NCI-H526 treated with DMSO at 0.1 percent for 48 hours (cell line): ENCODE results near the gene SFMBT2.
"Not testable (repeated sequence)": the region's sequence is repeated elsewhere in the genome, so short reads cannot be mapped to it uniquely, and the experiment has no call there.

Experiments used
- DNase-seq: peaks from one replicate; lab custom pipeline; 2025; lab: John Stamatoyannopoulos, UW

Gene SFMBT2

GRCh38 chr10:7401156-7401555 is 9.7 kb downstream of the SFMBT2 start:
- DNase-seq: no peak

DNA sequence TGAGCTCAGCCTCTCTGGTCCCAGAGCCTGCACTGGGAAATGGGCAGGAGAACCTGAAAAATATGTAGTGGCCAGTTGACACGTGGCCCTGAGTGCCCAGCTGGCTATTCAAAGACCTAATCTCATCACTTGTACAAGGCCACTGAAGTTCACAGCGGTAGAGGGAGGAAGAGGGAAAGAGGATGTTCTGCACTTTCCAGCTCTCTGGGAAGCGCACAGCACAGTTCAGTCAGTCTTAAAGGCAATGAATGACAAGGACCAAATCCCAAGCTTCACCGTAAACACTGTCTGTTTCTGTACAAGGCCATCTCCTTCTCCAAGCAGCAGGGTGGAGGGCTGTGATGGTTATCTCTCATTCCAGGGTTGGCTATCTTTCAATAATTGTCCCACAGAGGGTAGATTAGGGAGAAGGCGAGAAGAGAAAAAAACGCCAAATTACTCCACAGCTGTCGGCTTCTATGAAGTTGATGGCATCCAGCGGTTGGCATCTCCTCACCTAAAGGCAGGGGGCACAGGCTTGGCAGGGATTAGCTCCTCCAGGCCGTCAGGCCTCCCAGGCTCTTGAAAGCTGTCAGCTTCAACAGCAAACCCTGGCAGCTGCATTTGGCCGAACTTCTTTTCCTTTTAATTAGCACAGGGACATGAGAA is 10.6 kb downstream of the SFMBT2 start:
- no peak for DNase-seq

DNA sequence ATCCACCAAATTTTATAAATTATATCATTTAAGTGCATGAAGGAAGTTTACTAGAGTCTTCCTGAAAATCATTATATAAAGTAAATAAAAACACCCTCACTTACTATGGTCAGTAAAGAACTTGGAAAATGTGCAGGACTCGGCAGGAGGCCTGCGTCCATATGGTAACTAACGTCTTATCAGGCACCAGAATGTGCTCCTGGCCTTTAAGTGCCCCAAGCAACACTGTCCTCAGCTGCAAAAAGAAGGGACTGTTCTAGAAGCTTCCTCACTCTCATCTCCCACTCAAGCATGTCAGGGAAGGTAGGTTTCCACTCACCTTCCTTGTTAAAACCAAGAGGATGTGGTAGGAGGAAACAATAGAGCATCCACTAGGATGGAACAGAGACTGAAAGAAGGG is 11.3 kb downstream of the SFMBT2 start:
- no peak for DNase-seq

DNA sequence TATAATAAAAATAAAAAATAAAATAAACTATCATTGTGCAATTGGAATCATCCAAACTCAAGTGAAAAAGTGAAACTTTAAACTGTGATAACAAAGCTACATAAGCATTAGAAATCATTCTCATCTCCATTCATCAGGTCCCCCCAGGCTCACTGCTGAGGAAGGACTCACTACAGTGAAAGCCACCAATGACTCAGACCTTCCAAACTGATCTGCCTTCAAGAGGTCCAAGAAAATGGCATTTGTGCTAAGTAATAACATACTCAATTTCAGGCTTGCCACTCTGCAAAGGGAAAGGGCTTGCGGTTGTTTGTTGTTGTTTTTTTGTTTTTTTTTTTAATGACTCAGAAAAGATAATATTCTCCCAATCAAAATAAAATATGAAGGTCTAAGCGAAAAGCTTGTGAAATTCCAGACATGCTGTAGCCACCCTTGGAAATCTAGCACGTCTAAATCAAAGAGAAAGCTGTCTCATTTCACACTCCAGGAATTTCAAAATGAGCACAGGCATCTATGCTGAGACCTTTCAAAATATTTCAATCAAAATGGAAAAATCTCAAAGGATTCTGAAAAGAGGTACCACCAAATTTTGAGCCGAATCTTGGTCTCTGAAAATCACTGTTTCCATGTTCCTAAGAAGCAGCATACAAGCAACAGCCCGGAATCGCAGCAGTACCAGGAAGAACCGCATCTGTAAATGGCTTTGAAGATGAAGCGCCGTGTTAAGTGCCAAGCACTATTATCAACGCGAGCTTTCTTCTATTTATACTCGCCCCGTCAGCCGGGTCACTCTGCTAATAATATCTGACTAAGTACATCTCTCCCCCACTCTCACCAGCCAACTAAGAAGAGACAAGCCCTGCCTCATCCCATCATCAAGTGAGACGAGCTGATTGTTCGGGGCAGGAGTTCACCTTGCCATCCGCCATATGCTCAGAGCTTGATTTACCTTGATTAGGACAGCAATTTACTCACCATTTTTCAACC is 13.5 kb downstream of the SFMBT2 start:
- no peak for DNase-seq

DNA sequence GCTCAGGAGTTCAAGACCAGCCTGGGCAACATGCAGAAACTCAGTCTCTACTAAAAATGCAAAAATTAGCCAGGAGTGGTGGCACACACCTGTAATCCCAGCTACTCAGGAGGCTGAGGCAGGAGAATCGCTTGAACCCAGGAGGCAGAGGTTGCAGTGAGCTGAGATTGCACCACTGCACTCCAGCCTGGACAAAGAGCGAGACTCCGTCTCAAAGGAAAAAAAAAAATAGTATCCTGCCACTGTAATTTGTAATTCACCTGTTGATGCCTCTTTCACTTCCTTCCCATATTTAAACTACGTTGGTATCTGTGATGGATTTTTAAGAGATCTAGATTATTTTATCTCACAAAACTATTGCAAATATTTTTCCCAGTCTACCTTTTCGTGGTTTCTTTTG is 18.5 kb downstream of the SFMBT2 start:
- DNase-seq: not testable (repeated sequence)

- DNase-seq: no peak
These were observed 19.1 kb downstream of the SFMBT2 start for GRCh38 chr10:7391748-7392147.

GRCh38 chr10:7390689-7391110 is 20.1 kb downstream of the SFMBT2 start:
- DNase-seq: not testable (repeated sequence)

DNA sequence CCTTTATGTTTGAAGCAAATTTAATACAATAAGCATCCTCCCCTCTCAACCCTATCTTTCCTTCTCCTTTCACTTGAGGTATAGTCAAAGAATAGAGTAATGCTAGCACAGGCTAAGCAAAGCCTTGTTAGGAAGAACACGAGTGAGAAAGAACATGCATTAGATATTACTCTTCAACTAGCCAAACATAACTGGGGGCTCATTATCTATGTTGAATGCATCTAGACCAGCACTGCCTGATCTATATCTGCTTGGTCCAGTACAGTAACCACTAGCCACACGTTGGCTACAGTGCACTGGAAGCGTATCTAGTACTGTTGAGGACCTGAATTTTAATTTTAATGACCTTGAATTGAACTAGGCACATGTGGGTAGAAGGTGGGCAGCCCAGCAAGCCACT is 21.0 kb downstream of the SFMBT2 start:
- no peak for DNase-seq

GRCh38 chr10:7389346-7389745 is 21.5 kb downstream of the SFMBT2 start:
- DNase-seq: no peak

DNA sequence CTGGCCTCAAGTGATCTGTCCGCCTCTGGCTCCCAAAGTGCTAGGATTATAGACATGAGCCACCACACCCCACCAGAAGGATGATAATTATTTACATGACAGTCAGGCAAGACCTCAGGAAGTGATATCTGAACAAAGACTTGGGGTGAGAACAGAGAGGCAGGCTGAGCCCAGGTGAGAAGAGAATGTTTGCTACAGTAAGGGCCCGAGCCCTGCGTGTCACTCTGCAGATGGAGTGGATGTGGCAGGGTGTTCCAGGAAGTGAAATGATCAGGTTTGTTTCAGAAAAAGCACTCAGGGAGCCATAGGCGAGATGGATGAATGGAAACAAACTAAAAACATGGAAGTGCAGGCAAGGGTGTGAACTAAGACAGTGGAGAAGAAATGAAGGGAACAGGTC is 22.2 kb downstream of the SFMBT2 start:
- DNase-seq: no peak

DNA sequence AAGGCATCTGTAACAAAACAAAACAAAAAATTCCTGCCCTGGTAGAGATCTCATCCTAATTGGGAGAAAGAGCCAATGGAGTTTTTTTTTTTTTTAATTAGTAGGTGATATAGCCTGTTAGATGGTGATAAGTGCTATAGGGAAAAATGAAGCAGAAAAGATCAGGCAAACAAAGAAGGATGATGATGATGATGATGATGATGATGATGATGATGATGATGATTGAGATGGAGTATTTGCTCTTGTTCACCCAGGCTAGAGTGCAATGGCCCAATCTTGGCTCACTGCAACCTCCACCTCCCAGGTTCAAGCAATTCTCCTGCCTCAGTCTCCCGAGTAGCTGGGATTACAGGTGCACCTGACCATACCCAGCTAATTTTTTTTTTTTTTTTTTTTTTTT is 22.7 kb downstream of the SFMBT2 start:
- not testable (repeated sequence) for DNase-seq

GRCh38 chr10:7385114-7385513 is 25.7 kb downstream of the SFMBT2 start:
- no peak for DNase-seq

GRCh38 chr10:7383442-7383841 is 27.4 kb downstream of the SFMBT2 start:
- no peak for DNase-seq

DNA sequence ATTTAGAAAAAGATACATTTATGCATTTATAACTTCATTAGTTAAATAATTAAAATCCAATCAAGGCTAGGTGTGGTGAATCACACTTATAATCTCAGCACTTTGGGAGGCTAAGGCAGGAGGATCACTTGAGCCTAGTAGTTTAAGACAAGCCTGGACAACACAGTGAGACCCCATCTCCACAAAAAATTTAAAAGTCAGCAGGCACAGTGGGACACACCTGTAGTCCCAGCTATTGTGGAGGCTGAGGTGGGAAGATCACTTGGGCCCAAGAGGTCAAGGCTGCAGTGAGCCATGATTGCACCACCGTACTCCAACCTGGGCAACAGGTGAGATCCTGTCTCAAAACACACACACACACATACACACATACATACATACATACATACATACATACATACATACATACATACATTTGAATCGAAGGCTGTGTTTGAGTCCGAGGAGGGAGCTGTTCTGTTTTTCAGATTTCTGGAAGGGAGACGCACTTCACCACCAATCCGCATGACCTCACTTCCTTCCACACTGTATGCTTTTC is 30.1 kb downstream of the SFMBT2 start:
- DNase-seq: no peak

GRCh38 chr10:7378602-7379403 is 32.0 kb downstream of the SFMBT2 start:
- DNase-seq: no peak

DNA sequence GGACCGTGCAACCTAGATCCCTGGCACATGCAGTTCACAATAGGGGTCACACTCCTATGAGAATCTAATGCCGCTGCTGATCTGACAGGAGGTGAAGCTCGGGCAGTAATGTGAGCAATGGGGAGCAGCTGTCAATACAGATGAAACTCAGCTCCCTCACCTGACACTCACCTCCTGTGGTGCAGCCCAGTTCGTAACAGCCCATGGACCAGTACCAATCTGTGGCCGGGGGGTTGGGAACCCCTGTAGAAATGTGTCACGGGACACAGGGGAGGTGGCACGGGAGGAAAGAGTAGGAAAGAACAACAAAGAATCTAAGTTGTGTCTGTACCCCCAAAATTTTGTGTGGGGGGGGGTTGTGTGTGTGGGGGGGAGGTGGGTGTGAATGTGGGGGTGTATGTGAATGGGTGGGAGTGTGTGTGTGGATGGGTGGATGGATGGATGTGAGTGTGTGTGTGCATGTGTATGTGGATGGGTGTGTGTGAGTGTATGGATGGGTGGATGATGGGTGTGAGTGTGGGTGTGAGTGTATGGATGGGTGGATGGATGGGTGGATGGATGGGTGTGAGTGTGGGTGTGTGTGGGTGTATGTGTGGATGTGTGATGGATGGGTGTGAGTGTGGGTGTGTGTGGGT is 33.1 kb downstream of the SFMBT2 start:
- no peak for DNase-seq

DNA sequence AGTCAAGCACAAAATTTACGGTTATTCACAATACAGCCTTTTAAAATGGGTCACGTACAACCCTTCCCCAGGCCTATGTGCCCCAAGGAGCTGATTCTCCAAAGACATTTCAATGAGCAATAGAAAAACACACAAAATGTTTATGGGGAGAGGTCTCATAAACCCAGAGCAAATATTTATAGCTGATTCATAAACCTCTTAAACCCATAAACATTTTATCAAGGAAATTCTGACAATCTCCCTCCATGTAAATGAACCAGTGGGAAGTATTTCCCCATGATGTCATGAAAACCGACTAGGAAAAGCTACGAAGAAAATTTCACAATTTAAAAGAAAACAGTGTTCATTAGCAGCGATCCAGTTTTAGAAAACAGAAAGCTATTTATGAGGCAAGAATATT is 36.0 kb downstream of the SFMBT2 start:
- no peak for DNase-seq

DNA sequence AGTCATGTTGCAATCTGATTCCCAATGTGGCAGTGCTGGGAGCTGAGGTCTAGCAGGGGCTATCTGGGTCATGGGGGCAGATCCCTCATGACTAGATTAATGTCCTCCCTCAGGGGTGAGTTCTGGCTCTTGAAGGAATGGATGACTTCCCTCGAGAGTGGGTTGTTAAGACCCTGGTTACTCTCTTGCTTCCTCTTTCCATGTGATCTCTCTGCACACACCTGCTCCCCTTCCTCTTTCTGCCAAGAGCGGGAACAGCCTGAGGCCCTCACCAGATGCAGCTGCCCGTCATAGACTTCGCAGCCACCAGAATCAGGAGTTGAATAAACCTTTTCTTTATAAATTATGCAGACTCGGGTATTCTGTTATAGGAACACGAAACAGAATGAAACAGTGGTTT is 37.8 kb downstream of the SFMBT2 start:
- DNase-seq: no peak

DNA sequence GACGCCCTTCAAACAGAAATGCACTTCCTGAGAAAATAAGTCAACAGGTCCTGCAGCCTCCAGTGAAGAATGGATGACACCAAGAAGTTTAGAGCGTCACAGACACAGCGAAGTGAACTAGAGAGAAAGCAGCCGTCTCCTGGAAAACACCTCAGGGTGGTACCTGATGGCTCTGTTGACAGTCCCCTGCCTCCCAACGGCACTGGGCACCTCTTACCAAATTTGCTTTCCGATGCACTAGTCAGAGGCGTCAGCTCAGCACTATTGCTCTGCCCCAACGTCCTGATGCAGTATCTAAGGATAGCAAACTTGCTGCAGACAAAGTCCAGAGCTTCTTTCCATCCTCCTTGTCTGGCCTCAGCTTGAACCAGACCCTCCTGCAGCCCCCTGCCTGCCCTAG is 38.3 kb downstream of the SFMBT2 start:
- DNase-seq: no peak

GRCh38 chr10:7370511-7370910 is 40.3 kb downstream of the SFMBT2 start:
- DNase-seq: no peak

DNA sequence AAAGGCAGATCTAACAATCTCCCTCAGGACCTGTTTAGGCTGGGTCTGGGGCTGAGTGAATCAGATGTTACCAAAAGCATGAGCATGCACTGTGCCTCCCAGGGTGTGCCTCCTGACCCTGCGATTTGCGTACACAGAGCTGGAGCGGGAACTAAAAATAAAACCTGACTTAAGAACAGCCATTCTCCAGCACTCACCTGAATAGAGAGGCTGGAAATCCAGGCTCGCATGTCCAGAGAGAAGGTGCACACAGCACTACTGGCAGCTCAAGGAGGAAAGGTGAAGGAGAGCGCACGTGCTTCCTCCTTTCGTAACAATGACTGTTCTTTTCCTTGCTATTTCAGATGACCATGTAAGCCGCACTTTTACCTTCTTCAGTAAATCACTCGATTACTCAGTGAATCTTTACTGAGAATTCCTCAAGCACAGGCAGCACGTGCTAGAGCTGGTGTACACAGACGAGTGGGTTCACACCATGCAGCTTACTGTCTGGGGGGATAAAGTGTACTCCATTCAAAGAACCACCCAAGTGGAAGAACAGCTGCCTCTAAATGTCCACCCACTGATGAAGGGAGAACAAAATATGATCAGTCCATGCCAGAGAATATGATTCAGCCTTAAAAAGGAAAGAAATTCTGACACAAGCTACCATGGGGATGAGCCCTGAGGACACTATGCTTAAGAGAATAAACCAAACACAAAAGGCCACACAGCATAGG is 45.6 kb downstream of the SFMBT2 start:
- DNase-seq: no peak
